HG03060 (cell line): Measurements from ENCODE around the gene SMOC2.
"Not testable (repeated sequence)": the region's sequence is repeated elsewhere in the genome, so short reads cannot be mapped to it uniquely, and the experiment has no call there.

Source experiments
- ATAC-seq: cut with Tn5 transposase; IDR thresholded peaks from one replicate; pipeline ENCODE4 v1.9.1; 2021; ENCODE audit warnings: low read depth, moderate number of reproducible peaks; ENCODE audit not compliant: unreplicated experiment

Gene SMOC2

DNA sequence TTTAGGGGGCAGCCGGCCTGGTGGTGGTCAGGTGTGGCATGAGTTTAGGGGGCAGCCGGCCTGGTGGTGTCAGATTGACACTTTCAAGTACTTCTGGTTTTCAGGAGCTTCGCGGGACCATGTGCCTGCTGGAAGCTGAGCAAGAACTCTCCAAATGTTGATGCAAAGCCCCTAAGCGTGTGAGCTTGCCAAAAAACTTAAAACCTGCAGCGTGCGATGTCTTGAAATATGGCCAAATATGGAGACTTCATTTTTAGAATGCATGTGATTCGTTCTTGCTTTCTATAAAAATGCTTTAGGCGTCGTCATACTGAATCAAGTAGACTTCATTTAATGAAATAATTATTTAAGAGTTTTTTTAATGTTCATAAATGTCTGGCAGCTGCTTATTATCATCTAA is 149.4 kb downstream of the SMOC2 start:
- no peak for ATAC-seq

DNA sequence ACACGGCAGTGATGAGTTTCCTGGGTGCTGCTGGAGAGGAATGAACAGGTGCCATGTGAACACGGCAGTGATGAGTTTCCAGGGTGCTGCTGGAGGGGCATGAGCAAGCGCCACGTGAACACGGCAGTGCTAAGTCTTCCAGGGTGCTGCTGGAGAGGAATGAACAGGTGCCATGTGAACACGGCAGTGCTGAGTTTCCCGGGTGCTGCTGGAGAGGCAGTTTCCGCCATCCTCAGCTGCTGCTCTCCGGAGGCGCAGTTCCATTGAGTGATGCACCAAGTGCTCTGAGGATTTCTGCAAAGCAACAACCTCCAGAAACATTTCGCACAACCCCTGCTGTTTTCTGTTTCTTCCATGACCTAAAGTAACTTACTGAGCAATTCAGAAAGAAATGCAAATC is 155.4 kb downstream of the SMOC2 start:
- no peak for ATAC-seq

DNA sequence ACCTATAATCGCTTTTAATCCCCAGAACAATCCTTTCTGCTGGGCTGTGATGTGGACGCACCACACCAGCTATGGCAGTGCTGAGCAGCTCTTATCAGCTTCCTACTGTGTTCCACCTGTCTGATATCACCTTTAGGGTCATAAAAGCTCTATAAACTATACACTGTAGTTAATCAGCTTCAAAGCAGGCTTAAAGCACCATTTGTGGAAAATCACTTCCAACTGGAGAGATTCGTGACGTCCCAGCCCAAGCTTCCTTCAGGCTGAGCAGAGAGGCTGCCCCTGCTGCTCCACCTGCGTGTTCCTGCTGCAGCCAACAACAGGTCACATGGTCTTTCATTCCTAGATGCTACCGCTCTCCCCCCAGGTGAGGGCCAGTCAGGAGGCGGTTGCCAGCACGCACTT is 156.5 kb downstream of the SMOC2 start:
- ATAC-seq, result no peak

DNA sequence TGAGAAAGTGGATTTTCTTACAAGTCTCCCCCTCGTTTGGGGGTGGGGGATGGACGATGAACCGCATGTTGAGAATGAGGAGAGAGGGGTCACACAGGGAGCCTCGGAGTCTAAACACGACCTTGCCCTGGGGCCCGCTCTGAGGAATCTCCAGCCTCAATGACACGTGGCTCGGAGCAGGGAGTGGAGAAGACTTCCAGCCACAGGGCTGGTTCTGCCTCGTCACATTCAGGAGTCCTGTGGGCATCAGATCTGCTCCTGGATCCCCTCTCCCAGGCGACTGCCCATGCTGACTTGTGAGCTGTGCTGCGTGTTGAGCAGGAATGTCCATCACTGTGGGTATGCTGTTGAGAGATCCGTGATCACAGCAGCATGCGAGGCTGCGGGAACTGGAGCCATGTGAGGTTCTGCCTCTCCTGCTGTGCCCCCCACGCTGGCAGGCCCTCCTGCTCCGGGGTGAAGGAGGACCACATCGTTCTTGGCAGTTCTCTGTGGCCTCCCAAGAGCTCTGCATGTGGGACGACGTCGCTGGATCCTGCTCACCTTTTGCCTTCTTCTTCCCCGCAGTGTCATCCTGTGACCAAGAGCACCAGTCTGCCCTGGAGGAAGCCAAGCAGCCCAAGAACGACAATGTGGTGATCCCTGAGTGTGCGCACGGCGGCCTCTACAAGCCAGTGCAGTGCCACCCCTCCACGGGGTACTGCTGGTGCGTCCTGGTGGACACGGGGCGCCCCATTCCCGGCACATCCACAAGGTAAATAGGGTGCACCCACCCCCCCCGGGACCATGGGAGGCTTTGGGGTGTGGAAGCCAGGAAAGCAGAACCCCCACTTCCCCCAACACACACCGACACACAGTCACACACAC is 157.5 kb downstream of the SMOC2 start:
- ATAC-seq, result no peak

DNA sequence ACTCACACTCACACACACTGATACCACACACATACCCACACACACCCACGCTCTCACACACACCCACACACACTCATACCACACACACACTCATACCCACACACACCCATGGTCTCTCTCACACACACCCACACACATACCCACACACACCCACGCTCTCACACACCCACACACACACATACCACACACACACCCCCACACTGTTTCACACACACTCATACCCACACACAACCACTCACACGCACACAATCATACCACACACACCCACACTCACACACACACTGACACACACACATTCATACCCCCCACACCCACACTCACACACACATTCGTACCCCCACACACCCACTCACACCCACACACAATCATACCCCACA is 158.1 kb downstream of the SMOC2 start:
- no peak for ATAC-seq

DNA sequence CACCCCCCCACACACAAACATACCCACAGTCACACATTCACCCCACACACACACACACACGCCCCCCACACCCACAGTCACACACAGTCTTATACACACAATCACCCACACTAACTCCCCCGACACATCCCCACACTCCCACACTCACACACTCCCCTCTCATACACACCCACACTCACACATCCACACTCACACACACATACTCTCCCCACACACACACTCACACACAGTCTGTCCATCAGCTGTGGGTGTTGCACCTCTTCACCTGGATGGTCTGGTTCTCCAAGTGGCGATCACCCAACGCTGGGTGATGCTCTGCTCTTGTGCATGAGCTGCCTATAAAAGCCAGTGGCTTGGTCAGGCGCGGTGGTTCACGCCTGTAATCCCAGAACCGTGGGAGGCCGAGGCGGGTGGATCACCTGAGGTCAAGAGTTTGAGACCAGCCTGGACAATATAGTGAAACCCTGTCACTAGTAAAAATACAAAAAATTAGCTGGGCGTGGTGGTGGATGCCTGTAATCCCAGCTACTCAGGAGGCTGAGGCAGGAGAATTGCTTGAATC is 158.9 kb downstream of the SMOC2 start:
- ATAC-seq, result no peak

DNA sequence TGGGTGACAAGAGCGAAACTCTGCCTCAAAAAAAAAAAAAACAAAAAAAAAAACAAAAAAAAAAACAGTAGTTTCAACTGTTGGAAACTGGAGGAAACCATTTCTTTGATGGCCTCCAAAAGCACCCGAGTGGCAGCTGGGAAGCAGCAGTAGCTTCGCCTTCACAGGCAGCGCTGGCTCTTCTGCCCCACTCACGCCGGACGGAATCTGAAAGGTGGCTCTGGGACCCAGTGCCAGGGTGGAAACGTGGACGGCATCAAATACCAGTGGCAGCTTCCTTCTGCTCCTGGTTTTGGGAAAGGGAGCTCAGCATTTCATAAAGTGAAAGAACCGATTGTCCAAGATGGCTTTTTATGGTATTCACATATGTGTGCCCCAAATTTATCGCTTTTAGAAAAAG is 159.4 kb downstream of the SMOC2 start:
- no peak for ATAC-seq

DNA sequence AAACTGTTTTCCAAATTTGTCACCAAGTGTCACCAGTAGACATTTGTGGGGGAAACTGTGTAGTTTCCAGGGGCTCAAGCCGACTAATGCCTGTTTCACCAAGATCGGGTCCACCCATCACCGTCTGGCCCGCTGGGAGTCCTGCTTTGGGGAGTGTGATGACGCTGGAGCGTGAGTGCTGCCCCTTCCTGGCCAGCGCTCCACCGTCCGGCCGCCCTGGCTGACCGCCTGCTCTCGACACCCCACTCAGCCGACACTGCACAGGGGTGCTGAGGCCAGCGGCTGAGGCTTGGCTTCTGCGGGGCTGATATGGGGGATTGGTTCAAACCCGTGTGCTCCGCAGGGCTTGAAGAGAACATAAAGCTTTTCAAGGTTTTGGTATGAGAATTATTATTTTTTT is 160.1 kb downstream of the SMOC2 start:
- ATAC-seq, result no peak

DNA sequence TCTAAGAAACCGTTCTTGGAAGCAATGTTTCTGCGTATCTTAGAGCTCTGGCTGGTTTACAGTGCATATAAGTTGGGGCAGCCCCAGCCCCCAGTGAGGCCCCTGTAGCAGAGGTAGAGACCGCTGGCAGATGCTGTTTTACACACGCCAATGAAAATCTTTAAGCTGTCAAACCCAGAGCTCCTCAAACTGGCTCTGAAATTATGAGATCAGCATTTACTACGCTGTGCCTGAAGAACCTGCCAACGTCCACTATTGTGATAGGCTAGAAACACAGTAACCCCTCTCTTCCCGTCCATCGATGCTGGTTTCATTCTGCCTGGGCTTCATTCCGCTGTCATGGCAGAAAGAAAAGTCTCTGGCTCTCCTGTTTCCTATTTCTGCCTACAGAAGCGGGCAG is 160.6 kb downstream of the SMOC2 start:
- no peak for ATAC-seq

DNA sequence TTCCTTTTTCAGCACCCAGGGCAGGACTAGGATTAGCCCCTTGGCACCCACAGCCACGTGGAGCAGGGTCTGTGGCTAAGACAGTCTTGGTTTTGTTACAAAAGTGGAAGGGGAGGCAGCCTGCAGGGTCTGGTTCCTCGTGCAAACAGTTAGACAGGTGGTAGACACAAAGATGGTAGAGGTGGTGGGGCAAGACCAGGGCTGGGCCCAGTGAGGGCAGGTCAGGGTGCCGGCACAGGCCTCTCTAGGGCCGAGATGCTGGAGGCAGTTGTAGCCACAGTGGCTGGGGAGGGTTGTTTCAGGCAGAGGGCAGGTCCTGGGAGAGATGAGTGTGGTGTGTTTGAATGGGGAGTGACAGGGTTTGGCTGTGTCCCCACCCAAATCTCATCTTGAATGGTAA is 161.6 kb downstream of the SMOC2 start:
- ATAC-seq, result no peak

DNA sequence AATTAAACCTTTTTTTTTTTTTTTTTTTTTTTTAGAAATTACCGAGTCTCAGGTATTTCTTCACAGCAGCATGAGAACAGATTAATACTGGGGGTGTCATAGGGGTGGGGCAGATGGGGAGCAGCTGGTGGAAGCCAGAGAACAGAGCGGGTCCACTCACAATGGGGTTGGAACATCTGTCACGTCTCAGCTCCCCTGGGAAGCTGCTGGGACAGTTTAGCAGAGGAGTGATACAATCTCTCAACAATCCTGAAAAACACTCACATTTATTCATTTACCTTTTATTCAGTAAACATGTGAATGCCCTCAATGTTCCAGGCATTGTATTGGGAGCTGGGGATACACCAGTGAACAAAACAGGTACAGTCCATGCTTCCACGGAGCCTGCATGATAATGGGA is 162.2 kb downstream of the SMOC2 start:
- no peak for ATAC-seq

DNA sequence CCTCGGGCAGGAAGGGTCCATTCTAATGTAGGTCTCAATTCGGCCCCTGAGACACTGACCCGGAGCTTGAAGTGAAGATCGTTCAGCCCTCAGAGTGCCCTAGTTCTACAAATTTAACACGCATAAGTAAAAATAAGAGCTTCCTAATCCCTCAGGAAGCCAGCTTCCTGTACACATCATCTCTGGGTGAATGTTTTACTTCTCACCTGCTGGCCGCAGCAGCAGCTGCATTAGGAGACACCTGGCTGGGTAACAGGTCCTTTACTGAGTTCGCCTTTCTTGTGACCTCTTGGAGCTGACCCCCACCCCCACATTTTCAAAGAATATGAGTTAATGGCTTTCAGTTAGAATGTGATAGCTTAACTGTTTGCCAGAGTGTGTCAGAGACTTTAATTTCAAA is 165.0 kb downstream of the SMOC2 start:
- ATAC-seq, result no peak

DNA sequence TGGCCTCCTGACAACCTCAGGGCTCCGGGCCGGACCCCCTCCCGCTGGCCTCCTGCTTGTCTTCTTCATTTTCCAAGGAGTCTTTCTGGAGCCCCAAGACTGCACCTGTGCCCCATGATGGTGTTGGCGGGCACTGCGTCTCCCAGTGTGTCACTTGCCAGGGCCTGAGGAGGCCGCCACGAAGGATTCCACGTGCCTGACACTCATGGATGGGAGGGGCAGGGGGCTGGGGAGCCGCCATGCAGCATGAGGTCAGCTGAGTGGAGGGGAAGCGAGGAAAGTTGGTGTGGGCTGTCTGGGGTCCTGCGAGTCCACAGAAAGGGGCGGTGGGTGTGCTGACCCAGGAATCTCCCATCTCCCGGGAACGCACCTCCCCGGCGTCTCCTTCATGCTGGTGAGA is 165.7 kb downstream of the SMOC2 start:
- no peak for ATAC-seq

DNA sequence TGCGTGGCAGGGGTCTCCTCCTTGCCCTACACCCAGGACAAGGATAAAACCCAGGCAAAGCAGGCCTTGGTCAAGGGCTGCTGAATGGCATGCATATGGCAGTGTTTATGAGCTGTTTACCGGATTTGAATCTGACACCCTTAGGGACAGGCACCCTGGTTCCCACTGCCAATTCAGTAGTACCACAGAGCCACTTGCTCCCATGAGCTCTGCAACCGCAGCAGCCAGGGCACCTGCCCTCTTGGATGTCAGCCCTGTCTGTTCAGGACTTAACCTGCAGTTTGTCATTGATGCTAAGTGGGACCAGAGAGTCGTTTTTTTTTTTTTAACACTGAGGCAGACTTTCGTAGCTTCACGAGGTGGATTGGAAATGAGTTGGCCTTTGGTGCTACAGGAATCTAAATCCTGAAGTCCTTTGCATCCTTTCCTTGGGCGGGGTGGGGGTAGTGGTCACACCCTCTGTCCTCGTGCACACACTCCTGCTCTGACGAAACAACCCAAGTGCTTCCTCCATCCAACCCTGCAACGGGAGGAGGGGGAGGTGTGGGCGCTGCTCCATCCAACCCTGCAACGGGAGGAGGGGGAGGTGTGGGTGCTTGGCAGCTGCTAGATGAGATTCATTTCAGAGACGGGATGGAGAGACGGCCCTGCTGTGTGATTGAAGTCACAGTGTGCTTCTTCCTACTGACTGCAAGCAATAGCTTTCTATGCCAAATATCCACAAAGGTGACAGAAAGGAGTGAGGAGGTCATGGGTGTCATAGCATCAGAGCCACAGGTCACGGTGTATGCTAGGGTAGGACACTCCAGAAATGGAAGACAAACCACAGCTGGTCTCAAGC is 166.5 kb downstream of the SMOC2 start:
- ATAC-seq, result no peak

DNA sequence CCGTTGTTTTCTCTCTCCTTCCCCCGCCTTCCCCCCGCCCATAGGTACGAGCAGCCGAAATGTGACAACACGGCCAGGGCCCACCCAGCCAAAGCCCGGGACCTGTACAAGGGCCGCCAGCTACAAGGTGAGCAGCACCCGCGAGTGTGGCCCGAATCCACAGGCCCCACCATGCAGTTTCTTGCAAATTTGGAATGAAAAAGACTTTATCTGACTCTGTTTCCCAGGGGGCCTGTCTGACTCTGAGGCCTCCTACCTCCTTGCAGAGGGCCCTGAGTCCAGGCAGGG is 167.1 kb downstream of the SMOC2 start:
- ATAC-seq, result no peak

DNA sequence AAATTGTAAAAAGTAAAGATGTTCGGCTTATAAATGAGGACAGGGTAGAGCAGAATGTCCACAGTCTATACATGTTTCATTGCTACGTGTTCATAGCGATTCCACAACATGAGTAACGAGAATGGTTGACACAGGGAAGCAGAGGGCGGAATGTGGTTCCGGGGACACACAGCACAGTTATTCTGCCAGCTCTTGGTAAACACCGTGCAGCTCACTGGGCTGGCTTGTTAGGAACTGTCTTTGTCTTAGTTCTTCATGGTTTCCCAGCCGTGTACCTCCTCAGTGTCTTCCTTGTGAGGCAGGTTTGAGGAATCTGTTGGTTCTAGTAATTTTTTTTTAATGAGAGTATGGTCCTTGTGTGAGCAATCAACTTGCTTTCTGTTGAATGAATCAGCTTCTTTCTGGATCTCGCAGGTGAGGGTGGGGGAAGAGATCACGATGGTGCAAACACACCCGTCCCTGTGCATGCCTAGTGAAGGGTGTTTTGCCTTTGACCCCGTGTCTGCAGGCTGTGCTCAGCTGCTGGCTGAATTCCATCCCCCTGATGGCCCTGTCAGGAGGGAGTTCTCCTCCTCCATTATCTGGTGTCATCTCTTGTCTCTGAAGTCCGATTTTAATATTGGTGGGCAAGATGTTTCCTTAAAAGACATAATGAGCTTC is 168.2 kb downstream of the SMOC2 start:
- ATAC-seq, result no peak

DNA sequence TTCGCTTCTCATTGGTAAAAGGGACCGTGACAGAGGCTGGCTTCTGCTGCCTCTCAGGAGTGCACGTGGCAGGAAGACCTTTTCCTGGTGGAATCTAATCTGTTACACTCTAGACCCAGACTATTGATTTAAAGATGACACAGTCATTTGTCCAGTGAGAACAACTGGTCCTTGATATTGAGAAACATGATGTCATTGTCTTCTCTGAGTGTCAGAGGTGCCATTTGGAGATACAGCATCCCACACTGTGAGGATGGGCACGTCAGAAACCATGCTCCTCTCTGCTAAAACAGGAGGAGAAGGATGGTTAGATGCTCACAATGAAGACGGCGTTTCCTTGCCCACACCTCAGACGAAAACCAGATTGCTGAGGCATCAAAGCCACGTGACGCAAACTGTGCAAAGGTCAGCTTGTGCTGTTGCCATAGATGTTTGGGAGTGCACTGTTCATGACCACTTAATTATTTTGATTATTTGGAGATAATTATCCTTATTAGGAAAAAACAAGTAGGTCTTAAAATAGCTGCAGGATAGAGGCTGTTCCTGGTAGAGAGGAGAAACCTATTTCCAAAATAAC is 169.0 kb downstream of the SMOC2 start:
- ATAC-seq, result no peak

DNA sequence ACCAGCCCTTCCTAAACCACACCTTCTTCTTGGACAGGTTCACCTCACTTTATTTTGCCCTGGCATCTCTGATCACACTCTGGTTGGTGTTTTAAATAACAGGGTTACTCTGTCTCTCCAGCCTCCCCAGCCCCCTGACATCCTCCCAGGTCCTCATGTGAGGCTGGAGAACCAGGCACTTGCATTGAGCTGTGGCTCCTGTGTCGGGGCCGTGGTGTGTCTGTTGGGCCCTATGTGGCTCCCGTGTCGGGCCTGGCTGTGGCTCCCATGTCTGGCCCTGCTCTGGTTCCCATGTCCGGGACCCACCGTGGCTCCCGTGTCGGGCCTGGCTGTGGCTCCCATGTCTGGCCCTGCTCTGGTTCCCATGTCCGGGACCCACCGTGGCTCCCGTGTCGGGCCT is 170.0 kb downstream of the SMOC2 start:
- ATAC-seq, result not testable (repeated sequence)

DNA sequence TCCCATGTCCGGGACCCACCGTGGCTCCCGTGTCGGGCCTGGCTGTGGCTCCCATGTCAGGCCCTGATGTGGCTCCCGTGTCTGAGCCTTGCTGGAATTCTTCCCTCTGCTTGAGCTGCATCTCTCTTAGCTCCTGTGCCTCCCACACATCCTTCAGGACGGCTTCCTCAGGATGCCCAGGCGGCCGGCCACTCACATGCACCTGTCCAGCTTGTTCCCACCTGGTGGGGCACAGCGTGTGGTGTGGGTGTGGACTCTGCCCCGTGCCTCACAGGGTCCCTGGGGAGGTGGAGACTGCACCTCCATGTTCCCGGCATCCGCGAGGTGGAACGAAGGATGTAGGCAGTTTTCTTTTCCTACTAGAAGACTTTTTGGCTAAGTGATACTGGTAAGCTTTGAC is 170.7 kb downstream of the SMOC2 start:
- no peak for ATAC-seq

DNA sequence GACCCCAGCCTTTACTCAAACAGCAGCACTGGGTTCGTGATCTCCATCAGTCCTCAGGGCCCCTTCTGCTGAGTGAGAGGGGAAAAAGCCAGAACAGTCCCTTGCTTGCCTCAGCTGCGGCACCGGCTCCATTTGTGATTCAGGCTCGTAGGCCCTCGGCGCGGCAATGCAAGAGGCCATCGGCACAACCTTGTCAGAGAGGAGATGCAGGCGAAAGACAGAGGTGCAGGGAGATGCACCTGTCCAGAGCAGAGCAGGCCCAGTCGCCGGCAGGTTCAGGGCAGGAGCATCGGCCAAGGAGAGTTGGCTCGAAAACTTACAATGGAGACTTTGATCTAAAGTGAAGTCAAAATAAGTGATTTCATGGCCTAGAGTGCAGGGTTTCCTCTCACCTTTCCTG is 171.6 kb downstream of the SMOC2 start:
- no peak for ATAC-seq

DNA sequence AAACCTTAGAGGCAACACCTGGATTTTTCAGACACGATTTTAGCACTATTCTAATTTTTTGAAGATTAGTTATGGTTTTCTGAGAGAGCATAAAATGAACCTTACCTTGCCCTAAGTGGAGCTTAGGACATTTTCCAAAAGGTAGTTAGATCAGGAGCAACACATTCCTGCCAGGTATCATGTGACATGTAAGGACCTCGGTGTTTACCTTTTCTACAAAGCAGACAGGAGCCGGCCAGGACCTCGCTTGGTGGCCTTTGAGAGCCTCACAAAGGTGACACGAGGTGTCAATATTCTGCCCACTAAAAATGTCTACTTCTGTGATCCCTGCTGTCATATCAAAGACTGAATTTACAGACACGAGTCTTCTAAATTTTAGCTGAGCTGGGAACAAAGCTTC is 174.9 kb downstream of the SMOC2 start:
- ATAC-seq, result no peak
